Measurements from ENCODE around the gene AGTR2. TPM values are rescaled to one million over a fixed set of nuclear protein-coding genes. Genes with fewer than 3 reads are reported as not detected.

The AGTR2 gene
- total RNA-seq (2011; cell fraction: chromatin; rRNA removed; ENCODE audit: low replicate concordance): not detected in 2 replicates
- total RNA-seq (2011; cell fraction: nucleolus; rRNA removed): not detected in 2 replicates
- total RNA-seq (2011; cell fraction: nucleoplasm; rRNA removed): not detected in 2 replicates
- total RNA-seq (2014; rRNA removed): not detected in 2 replicates
- not detected in 2 replicates for total RNA-seq (2014; rRNA removed; fragmentation: Illumina TruSeq; extraction: Trizol)
- total RNA-seq (2015; rRNA removed; fragmentation: Illumina TruSeq; extraction: Trizol): not detected in 2 replicates
- not detected in 2 replicates for total RNA-seq (2021)
- not detected in 2 replicates for polyA plus RNA-seq (2011; rRNA removed)
- polyA plus RNA-seq (2011; cell fraction: cytosol; rRNA removed): not detected in 2 replicates
- not detected in 2 replicates for polyA plus RNA-seq (2011; cell fraction: nucleus; rRNA removed)
- not detected in 2 replicates for polyA plus RNA-seq (2012)
- polyA plus RNA-seq (2014; fragmentation: Illumina TruSeq; extraction: Trizol): not detected in 2 replicates
- not detected for polyA plus RNA-seq (2014; fragmentation: Nextera tagmentation; extraction: Ambion mirVana)
- not detected in 2 replicates for polyA plus RNA-seq (2014; rRNA removed)
- polyA minus RNA-seq (2011; rRNA and poly(A)+ RNA removed): not detected in 2 replicates
- not detected in 2 replicates for polyA minus RNA-seq (2011; cell fraction: cytosol; rRNA and poly(A)+ RNA removed)
- polyA minus RNA-seq (2011; cell fraction: nucleus; rRNA and poly(A)+ RNA removed): not detected in 2 replicates
- not detected for Bru-seq, nascent RNA
- not detected for BruChase-seq, experiment 1, labeled RNA remaining after a 2-hour chase
- BruChase-seq, experiment 2, labeled RNA remaining after a 6-hour chase: not detected
- long read RNA-seq, experiment 1: 0 reads
- long read RNA-seq, experiment 2: 0 reads
- long read RNA-seq, experiment 3: 0 reads

GRCh38 chrX:116170511-116170910, at the start of gene AGTR2:
Gene AGTR2 (plus strand): TSS chrX:116170744. CDS start chrX:116172281, 1,537 bp downstream.
- H3K79me2 ChIP-seq (ENCODE audit: control insufficient read depth, insufficient read depth, low read length): no peaks in the 10 kb centered on the region
- ATAC-seq (no peak), DNase-seq (ENCODE audit: extremely low read depth in 1 of 4, low spot score in 3 of 4) (no peak), FAIRE-seq (no peak)
- no peaks in the 10 kb centered on the region for H3K27me3 ChIP-seq (ENCODE audit: control insufficient read depth in 2 of 2, insufficient read depth in 2 of 2, low read length in 2 of 2)
- ChIA-PET POLR2A (no interaction called here), CTCF (ENCODE audit: low intra/inter-chr PET ratio) (no interaction called here)
- H3K9me1 ChIP-seq (ENCODE audit: control insufficient read depth, insufficient read depth, low read length): no peaks in the 10 kb centered on the region
- no peaks in the 10 kb centered on the region for H3K36me3 ChIP-seq (ENCODE audit: control insufficient read depth, insufficient read depth, low read length)
- no peaks in the 10 kb centered on the region for H3K9me3 ChIP-seq (replicated peaks; ENCODE audit: control insufficient read depth, insufficient read depth, low read depth, low read length)
- BruUV-seq (replicated peaks): no TSS peak
- no peaks in the 10 kb centered on the region for H4K20me1 ChIP-seq (replicated peaks; ENCODE audit: control insufficient read depth, insufficient read depth, low read length)
- 0% methylated on average over 3 of the region's 3 CpGs for WGBS (ENCODE audit: insufficient coverage, low coverage, missing lambda C conversion rate)
- H2AFZ ChIP-seq (ENCODE audit: low read depth, low read length): no peak within 1 kb of the TSS
- H3K9ac ChIP-seq (ENCODE audit: insufficient read depth in 1 of 2, low read depth in 2 of 2, low read length in 2 of 2): no peak within 1 kb of the TSS
- no peak within 1 kb of the TSS for H3K4me3 ChIP-seq
- TF ChIP-seq DLX4 (CRISPR knock-in tag; IDR thresholded peaks at IDR 0.05): no peak
- no peak for TF ChIP-seq HES1 (IDR thresholded peaks at IDR 0.05; ENCODE audit: low read depth)
- TF ChIP-seq THRB (CRISPR knock-in tag; conservative IDR thresholded peaks at IDR 0.05): no peak
- TF ChIP-seq BRF1 (IDR thresholded peaks at IDR 0.05; ENCODE audit: borderline replicate concordance, extremely low read depth, insufficient read length): no peak
- no peak for TF ChIP-seq RBM22 (IDR thresholded peaks at IDR 0.05; ENCODE audit: low read depth, low read length, poor library complexity, severe bottlenecking)
- no peak for TF ChIP-seq ZNF699 (CRISPR knock-in tag; IDR thresholded peaks at IDR 0.05; ENCODE audit: insufficient replicate concordance)
- TF ChIP-seq ZNF347 (CRISPR knock-in tag; IDR thresholded peaks at IDR 0.05; ENCODE audit: low read depth): no peak
- no peak for TF ChIP-seq CCNT2 (IDR thresholded peaks at IDR 0.05; ENCODE audit: borderline replicate concordance, extremely low read depth, insufficient read length, low read depth, low read length)
- TF ChIP-seq WHSC1 (IDR thresholded peaks at IDR 0.05; ENCODE audit: low read length): no peak
- TF ChIP-seq MEF2A (IDR thresholded peaks at IDR 0.05; ENCODE audit: control insufficient read depth, low read depth, low read length): no peak
- no peak for TF ChIP-seq PHF21A (IDR thresholded peaks at IDR 0.05; ENCODE audit: borderline replicate concordance, low read depth)
- TF ChIP-seq ZC3H11A (IDR thresholded peaks at IDR 0.05; ENCODE audit: low read depth, low read length): no peak
- H3K4me2 ChIP-seq (ENCODE audit: insufficient read depth, low read length): no peak within 1 kb of the TSS
- no peaks in the 10 kb centered on the region for H3K4me1 ChIP-seq (replicated peaks in 1 of 2; ENCODE audit: control insufficient read depth in 2 of 2, insufficient read depth in 2 of 2, low read length in 2 of 2)
- H3K27ac ChIP-seq (ENCODE audit: extremely low read depth, low read depth, low read length): no peak within 1 kb of the TSS
- intact Hi-C loops (cut with micrococcal nuclease) (no loop called here), in situ Hi-C loops (cut with MboI) (no loop called here)

All from K562 (cell line).